Esophagus squamous epithelium (tissue), 4 donors: ENCODE data around the gene PANX1.

ENCODE experiments used
- POLR2A ChIP-seq, 4 donors: fragments of 450-650 bp; IDR thresholded peaks; one replicate each; pipeline ENCODE4 v1.6.1; 2017; ENCODE audit warnings: antibody characterized with exemption in 4 of 4, mild to moderate bottlenecking in 4 of 4, moderate library complexity in 3 of 4
- TF ChIP-seq, protein P1 (sequence below), 6 experiments: fragments of 450-650 bp in 4 of 6; fragments of 200-600 bp in 2 of 6; sonication (generic) in 2 of 6; IDR thresholded peaks; one replicate each; pipeline ENCODE4 v1.5.1; 2016 to 2019; ENCODE audit warnings: antibody characterized with exemption in 6 of 6, mild to moderate bottlenecking in 4 of 6, moderate library complexity in 4 of 6

DNA sequence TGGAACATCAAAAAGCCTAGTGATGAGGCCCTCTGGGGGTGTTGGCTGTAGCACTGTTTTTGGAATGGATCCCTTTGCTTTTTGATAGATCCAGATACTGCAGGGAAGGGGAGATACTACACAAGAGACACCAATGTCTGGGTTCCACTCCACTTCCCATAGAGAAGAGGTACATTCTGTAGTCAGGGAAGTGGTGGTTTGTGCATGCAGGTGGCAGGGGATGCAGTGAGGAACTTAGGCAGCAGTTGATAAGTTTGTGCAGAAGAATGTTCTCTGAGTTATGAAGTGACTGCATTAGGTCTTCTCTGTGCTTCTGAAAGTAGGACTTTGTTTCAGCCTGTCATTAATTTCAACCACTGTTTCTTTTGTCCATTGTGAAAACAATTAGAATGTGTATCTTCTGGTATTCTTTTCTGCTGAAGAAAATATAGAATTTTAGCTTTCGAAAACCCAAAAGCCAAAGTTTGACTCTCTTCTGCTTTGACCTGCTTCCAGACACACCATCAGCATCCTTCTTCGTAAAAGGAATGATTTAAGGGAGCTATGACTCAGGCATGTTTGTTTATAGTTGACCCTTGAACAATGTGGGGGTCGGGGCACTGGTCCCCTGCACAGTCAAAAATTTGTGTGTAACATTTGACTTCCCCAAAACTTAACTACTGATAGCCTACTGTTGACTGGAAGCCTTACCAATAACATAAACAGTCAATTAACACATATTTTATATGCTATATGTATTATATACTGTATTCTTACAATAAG is 25.6 kb downstream of the PANX1 start:
- TF ChIP-seq, protein P1, sequence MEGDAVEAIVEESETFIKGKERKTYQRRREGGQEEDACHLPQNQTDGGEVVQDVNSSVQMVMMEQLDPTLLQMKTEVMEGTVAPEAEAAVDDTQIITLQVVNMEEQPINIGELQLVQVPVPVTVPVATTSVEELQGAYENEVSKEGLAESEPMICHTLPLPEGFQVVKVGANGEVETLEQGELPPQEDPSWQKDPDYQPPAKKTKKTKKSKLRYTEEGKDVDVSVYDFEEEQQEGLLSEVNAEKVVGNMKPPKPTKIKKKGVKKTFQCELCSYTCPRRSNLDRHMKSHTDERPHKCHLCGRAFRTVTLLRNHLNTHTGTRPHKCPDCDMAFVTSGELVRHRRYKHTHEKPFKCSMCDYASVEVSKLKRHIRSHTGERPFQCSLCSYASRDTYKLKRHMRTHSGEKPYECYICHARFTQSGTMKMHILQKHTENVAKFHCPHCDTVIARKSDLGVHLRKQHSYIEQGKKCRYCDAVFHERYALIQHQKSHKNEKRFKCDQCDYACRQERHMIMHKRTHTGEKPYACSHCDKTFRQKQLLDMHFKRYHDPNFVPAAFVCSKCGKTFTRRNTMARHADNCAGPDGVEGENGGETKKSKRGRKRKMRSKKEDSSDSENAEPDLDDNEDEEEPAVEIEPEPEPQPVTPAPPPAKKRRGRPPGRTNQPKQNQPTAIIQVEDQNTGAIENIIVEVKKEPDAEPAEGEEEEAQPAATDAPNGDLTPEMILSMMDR (IDR thresholded peaks at IDR 0.05), result no peak
- TF ChIP-seq POLR2A (IDR thresholded peaks at IDR 0.05), result no peak
